ENCODE data around the gene PAPOLA. TPM values are rescaled to one million over a fixed set of nuclear protein-coding genes. Genes with fewer than 3 reads are reported as not detected.

PAPOLA gene
- polyA plus RNA-seq, 1 experiment = 92.4 TPM

DNA sequence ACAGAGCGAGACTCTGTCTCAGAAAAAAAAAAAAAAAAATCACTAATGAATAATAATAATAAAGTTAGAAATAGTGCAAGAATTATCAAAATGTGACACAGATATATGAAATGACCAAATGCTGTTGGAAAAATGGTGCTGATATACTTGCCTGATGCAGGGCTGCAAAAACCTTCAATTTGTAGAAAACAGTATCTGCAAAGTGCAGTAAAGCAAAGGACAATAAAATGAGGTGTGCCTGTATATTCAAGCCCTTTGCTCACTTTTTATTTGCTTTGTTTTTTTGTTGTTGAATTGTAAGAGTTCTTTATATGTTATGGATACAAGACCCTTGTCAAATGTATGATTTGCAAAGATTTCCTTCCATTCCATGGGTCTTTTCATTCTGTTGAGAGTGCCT lies 9.0 kb upstream of the PAPOLA start:
- CTCF ChIA-PET = interaction anchor here (1.8 kb wide), 1 partner anchor 10 kb away, joined by 6 read pairs; no protein-coding TSS in a partner anchor

DNA sequence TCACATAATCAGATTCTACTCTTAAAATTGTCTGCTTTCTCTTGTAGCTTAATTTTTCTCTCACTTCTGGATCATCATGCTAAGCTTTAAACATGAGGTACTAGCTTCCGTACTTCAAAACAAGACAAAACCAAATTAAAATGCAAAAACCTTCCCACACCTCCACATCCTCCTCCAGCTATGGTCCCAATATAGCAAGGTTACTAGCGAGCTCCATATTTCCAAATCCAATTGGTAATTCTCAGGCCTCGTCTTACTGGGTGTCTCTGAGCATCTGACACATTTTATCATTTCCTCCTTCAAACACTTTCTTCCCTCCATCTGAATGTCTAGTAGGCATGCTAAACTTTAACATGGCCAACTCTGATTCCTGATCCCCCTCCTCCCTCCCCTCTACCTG lies 7.9 kb upstream of the PAPOLA start:
- Histone ChIP-seq H3K4me3 (ENCODE audit: low read depth, low read length) (no peak overlapping the region), H3K36me3 (ENCODE audit: control insufficient read depth, insufficient read depth, low read length) (no peaks in the 10 kb centered on the region), H3K27me3 (ENCODE audit: control insufficient read depth, insufficient read depth, low read length) (peaks cover 1% of the 10 kb centered on the region; the same call in 1 of the 2 replicates)
- POLR2A ChIA-PET = no interaction called here
- CTCF ChIA-PET = no interaction called here
- DNase-seq (ENCODE audit: low read depth) = no peak
- TF ChIP-seq, protein P1, sequence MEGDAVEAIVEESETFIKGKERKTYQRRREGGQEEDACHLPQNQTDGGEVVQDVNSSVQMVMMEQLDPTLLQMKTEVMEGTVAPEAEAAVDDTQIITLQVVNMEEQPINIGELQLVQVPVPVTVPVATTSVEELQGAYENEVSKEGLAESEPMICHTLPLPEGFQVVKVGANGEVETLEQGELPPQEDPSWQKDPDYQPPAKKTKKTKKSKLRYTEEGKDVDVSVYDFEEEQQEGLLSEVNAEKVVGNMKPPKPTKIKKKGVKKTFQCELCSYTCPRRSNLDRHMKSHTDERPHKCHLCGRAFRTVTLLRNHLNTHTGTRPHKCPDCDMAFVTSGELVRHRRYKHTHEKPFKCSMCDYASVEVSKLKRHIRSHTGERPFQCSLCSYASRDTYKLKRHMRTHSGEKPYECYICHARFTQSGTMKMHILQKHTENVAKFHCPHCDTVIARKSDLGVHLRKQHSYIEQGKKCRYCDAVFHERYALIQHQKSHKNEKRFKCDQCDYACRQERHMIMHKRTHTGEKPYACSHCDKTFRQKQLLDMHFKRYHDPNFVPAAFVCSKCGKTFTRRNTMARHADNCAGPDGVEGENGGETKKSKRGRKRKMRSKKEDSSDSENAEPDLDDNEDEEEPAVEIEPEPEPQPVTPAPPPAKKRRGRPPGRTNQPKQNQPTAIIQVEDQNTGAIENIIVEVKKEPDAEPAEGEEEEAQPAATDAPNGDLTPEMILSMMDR (IDR thresholded peaks at IDR 0.05; ENCODE audit: insufficient read depth, low read depth, low read length) = no peak

More for the DNA sequence above, 9.0 kb upstream of the PAPOLA start:
- POLR2A ChIA-PET = no interaction called here
- H3K4me3 ChIP-seq (ENCODE audit: low read depth, low read length) = no peak overlapping the region
- DNase-seq (ENCODE audit: low read depth) = no peak
- TF ChIP-seq, protein P1 (IDR thresholded peaks at IDR 0.05; ENCODE audit: insufficient read depth, low read depth, low read length) = no peak
- no peaks in the 10 kb centered on the region for H3K36me3 ChIP-seq (ENCODE audit: control insufficient read depth, insufficient read depth, low read length)
- peaks cover 1% of the 10 kb centered on the region; the same call in 1 of the 2 replicates for H3K27me3 ChIP-seq (ENCODE audit: control insufficient read depth, insufficient read depth, low read length)

DNA sequence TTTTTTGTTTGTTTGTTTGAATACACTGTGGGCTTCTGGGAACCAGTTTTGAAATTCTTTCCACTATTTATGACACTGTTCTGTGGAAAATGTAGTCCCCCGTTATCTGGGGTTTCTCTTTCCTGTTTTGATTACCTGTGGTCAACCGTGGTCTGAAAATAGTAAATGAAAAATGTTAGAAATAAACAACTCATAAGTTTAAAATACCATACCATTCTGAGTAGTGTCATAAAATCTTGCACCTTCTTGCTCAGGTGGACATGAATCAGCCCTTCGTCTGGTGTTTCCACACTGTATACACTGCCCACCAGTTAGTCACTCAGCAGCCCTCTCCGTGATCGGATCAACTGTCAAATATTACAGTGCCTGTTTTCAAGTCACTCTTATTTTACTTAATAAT lies 5.1 kb upstream of the PAPOLA start:
- POLR2A ChIA-PET = no interaction called here
- Histone ChIP-seq H3K4me3 (ENCODE audit: low read depth, low read length) (no peak overlapping the region), H3K36me3 (ENCODE audit: control insufficient read depth, insufficient read depth, low read length) (no peaks in the 10 kb centered on the region), H3K27me3 (ENCODE audit: control insufficient read depth, insufficient read depth, low read length) (peaks cover 1% of the 10 kb centered on the region; the same call in 1 of the 2 replicates)
- TF ChIP-seq, protein P1 (IDR thresholded peaks at IDR 0.05; ENCODE audit: insufficient read depth, low read depth, low read length) = no peak
- CTCF ChIA-PET = no interaction called here
- no peak for DNase-seq (ENCODE audit: low read depth)

DNA sequence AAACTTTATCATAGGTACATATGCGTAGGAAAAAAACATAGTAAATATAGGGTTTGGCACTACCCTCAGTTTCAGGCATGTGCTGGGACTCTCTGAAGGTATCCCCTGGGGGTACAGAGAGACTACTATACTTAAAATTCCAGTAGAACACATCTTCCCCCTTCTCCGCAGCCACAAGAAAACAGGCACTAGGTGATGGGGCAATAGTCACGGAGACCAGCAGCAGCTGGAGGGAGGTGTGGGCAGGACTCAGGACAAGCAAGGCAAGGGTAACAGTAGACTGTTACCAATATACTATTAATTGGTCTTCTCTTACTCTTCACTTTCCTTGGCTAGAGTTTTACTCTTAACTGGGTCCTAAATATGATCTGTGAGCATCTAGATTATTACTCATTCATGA lies 4.6 kb upstream of the PAPOLA start:
- DNase-seq (ENCODE audit: low read depth) = no peak
- ChIA-PET POLR2A (no interaction called here), CTCF (no interaction called here)
- Histone ChIP-seq H3K27me3 (ENCODE audit: control insufficient read depth, insufficient read depth, low read length) (peaks cover 1% of the 10 kb centered on the region; the same call in 1 of the 2 replicates), H3K4me3 (ENCODE audit: low read depth, low read length) (no peak overlapping the region), H3K36me3 (ENCODE audit: control insufficient read depth, insufficient read depth, low read length) (no peaks in the 10 kb centered on the region)
- TF ChIP-seq, protein P1 (IDR thresholded peaks at IDR 0.05; ENCODE audit: insufficient read depth, low read depth, low read length) = no peak

DNA sequence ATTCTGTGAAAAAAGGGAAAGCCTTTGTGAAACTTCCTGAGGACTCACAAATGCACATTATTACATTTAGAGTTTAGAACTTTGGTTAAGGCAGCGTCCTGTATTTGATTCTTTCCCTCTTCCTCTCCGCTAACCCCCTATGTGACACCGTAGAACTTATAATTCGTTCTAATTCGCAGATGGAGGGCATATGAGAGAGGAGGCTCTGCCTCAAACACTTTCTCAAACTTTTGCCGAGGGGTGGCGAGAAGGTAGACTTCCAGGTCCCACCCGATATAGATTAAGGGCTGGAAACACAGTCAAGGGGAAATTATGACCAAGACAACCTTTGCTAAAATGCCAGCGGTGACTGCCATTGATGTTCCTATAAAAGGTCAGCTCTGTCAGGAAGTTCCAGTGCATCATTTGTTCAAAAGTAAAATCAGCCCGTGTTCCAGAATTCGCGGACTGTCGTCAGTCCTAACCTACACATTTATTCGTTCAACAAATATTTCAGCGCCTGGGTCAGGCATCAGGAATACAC lies 904 bp upstream of the PAPOLA start:
- ChIA-PET POLR2A (no interaction called here), CTCF (no interaction called here)
- no peaks in the 10 kb centered on the region for H3K36me3 ChIP-seq (ENCODE audit: control insufficient read depth, insufficient read depth, low read length)
- no peak for DNase-seq (ENCODE audit: low read depth)
- H3K27me3 ChIP-seq (ENCODE audit: control insufficient read depth, insufficient read depth, low read length) = no peaks in the 10 kb centered on the region
- peak overlapping the region; percentile 95 for H3K4me3 ChIP-seq (ENCODE audit: low read depth, low read length)
- TF ChIP-seq, protein P1 (IDR thresholded peaks at IDR 0.05; ENCODE audit: insufficient read depth, low read depth, low read length) = no peak

Data from BJ (cell line).